HepG2 (cell line): ENCODE results near the gene IL6ST. TPM values are rescaled to one million over a fixed set of nuclear protein-coding genes. Genes with fewer than 3 reads are reported as not detected.

Source experiments
- ATM ChIP-seq: fragments of 450-650 bp; IDR thresholded peaks from 2 replicates; pipeline ENCODE4 v1.7.1; 2017; ENCODE audit warnings: mild to moderate bottlenecking, borderline replicate concordance
- GATAD2A ChIP-seq: IDR thresholded peaks from 2 replicates; pipeline ENCODE4 v1.6.1; 2016
- KLF11 ChIP-seq: IDR thresholded peaks from 2 replicates; pipeline ENCODE4 v1.6.1; 2016; ENCODE audit warnings: missing compliant biosample characterization
- MAFF ChIP-seq: IDR thresholded peaks from 2 replicates; pipeline ENCODE4 v1.6.1; 2011; ENCODE audit warnings: low read depth, low read length, improper control_type of control experiment
- MTF1 ChIP-seq: sonication (generic); formaldehyde crosslinking; IDR thresholded peaks from 2 replicates; pipeline ENCODE4 v1.5.0; 2020; ENCODE audit warnings: missing genetic modification reagents
- NFIC ChIP-seq: IDR thresholded peaks from 2 replicates; pipeline ENCODE4 v1.6.1; 2012; ENCODE audit warnings: mild to moderate bottlenecking, low read length, inconsistent platforms
- SMAD9 ChIP-seq: sonication (generic); formaldehyde crosslinking; IDR thresholded peaks from 2 replicates; pipeline ENCODE4 v1.5.1; 2020; ENCODE audit warnings: mild to moderate bottlenecking, missing genetic modification reagents
- SMC3 ChIP-seq: IDR thresholded peaks from 2 replicates; pipeline ENCODE4 v1.6.1; 2011; ENCODE audit warnings: low read length, improper control_type of control experiment
- SRSF1 ChIP-seq: fragments of 200-400 bp; formaldehyde crosslinking; optimal IDR thresholded peaks from 2 replicates; pipeline ENCODE3; 2017; ENCODE audit warnings: mild to moderate bottlenecking, low read depth, low read length, moderate library complexity
- ZBTB1 ChIP-seq: sonication (generic); formaldehyde crosslinking; IDR thresholded peaks from 2 replicates; pipeline ENCODE4 v1.4.0; 2020; ENCODE audit warnings: missing genetic modification reagents, borderline replicate concordance
- ZNF260 ChIP-seq: sonication (generic); formaldehyde crosslinking; IDR thresholded peaks from 2 replicates; pipeline ENCODE4 v1.4.0; 2020; ENCODE audit warnings: missing genetic modification reagents, low read depth, mild to moderate bottlenecking, borderline replicate concordance
- ZNF367 ChIP-seq: sonication (generic); formaldehyde crosslinking; IDR thresholded peaks from 2 replicates; pipeline ENCODE4 v1.4.0; 2020; ENCODE audit warnings: missing genetic modification reagents, borderline replicate concordance
- ZNF562 ChIP-seq: sonication (generic); formaldehyde crosslinking; IDR thresholded peaks from 2 replicates; pipeline ENCODE4 v1.8.0; 2022; ENCODE audit warnings: missing genetic modification reagents, borderline replicate concordance
- polyA plus RNA-seq, 8 experiments: library from polyadenylated mRNA; depleted of rRNA in 3 of 8; stranded (reverse) in 7 of 8; unstranded in 1 of 8; fragments of >200 nt; fragmentation: Illumina TruSeq in 4 of 8; extraction: Trizol in 4 of 8; gene quantifications; 2 replicates each; pipeline versions ENCODE4 v1.2.1 to v1.2.3, GENCODE V29; 2011 to 2016; ENCODE audit warnings: low read depth in 4 of 8, missing spikeins in 1 of 8, mixed read lengths in 1 of 8; ENCODE audit not compliant: insufficient read depth in 1 of 8
- total RNA-seq, 5 experiments: library from RNA; depleted of rRNA; stranded (reverse); fragments of >200 nt; fragmentation: Illumina TruSeq; extraction: Trizol; gene quantifications; 2 replicates each; pipeline ENCODE4 v1.2.3, GENCODE V29; 2016; ENCODE audit warnings: low read depth in 1 of 5
- TF ChIP-seq, protein P1 (sequence below), 2 experiments: sonication (generic) in 1 of 2; formaldehyde crosslinking in 1 of 2; IDR thresholded peaks; 2 replicates each; pipeline versions ENCODE4 v1.6.1 to v1.9.0; 2014 to 2022; ENCODE audit warnings: antibody characterized with exemption in 1 of 2, borderline replicate concordance in 1 of 2, inconsistent platforms in 1 of 2, low read depth in 1 of 2, missing genetic modification reagents in 1 of 2
- TF ChIP-seq, protein P2 (sequence below): sonication (generic); formaldehyde crosslinking; IDR thresholded peaks from 2 replicates; pipeline ENCODE4 v1.4.0; 2020; ENCODE audit warnings: missing genetic modification reagents; ENCODE audit errors: not compliant biosample characterization
- TF ChIP-seq, protein P3 (sequence below): sonication (generic); formaldehyde crosslinking; IDR thresholded peaks from 2 replicates; pipeline ENCODE4 v1.4.0; 2020; ENCODE audit warnings: missing genetic modification reagents
- TF ChIP-seq, protein P4 (sequence below): sonication (generic); formaldehyde crosslinking; IDR thresholded peaks from 2 replicates; pipeline ENCODE4 v1.5.1; 2020; ENCODE audit warnings: missing genetic modification reagents, mild to moderate bottlenecking, borderline replicate concordance

IL6ST gene
- total and polyA plus RNA-seq, 2 of the 13 experiments (the other 11 are each of a cell fraction or from before 2014, with no cell fraction given) = 66.6 to 166 TPM

DNA sequence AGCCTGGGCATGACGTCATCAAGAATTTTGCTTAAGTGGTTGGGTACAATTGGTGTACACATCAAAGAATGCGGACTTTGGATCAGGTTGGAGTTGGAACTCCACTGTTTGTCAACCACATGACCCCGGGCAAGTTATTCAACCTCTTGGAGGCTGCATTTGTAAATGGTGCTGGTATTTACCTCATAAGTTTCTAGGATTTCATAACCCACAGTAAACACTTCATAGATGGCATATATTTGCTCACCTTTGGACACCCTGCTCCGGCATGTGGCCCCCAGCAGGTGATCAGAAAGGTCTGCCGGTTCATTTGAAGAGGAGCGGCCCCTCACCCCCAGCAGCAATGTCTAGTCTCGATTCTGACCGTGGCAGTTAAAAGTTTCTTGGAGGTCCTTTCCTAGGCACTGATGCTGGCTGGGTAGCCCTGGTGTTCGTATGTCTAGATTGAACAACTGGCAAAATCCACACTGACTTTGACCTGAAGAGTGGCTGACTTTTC lies 60.6 kb downstream of the IL6ST start (continued):
- TF ChIP-seq, protein P1, sequence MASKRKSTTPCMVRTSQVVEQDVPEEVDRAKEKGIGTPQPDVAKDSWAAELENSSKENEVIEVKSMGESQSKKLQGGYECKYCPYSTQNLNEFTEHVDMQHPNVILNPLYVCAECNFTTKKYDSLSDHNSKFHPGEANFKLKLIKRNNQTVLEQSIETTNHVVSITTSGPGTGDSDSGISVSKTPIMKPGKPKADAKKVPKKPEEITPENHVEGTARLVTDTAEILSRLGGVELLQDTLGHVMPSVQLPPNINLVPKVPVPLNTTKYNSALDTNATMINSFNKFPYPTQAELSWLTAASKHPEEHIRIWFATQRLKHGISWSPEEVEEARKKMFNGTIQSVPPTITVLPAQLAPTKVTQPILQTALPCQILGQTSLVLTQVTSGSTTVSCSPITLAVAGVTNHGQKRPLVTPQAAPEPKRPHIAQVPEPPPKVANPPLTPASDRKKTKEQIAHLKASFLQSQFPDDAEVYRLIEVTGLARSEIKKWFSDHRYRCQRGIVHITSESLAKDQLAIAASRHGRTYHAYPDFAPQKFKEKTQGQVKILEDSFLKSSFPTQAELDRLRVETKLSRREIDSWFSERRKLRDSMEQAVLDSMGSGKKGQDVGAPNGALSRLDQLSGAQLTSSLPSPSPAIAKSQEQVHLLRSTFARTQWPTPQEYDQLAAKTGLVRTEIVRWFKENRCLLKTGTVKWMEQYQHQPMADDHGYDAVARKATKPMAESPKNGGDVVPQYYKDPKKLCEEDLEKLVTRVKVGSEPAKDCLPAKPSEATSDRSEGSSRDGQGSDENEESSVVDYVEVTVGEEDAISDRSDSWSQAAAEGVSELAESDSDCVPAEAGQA (IDR thresholded peaks at IDR 0.05; ENCODE audit: low read depth) = peak; percentile 66
- TF ChIP-seq, protein P1 (CRISPR knock-in tag; IDR thresholded peaks at IDR 0.05; ENCODE audit: borderline replicate concordance) = no peak
- TF ChIP-seq MAFF = 0 out of 2 replicates have a peak, but pooled peaks have one; percentile 14
- TF ChIP-seq NFIC = peak; percentile 99
- peak; percentile 52 for TF ChIP-seq SMC3
- TF ChIP-seq ZNF562 (CRISPR knock-in tag) = no peak
- TF ChIP-seq KLF11 = peak; percentile 55; the same call in 1 of the 2 replicates
- TF ChIP-seq, protein P2, sequence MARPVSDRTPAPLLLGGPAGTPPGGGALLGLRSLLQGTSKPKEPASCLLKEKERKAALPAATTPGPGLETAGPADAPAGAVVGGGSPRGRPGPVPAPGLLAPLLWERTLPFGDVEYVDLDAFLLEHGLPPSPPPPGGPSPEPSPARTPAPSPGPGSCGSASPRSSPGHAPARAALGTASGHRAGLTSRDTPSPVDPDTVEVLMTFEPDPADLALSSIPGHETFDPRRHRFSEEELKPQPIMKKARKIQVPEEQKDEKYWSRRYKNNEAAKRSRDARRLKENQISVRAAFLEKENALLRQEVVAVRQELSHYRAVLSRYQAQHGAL (CRISPR knock-in tag) = peak; percentile 71
- no peak for TF ChIP-seq ZNF260 (CRISPR knock-in tag)
- TF ChIP-seq ATM = peak; percentile 97; the same call in 1 of the 2 replicates
- TF ChIP-seq GATAD2A = peak; percentile 98
- TF ChIP-seq ZBTB1 = no peak
- TF ChIP-seq SMAD9 (CRISPR knock-in tag) = no peak
- no peak for TF ChIP-seq SRSF1
- TF ChIP-seq, protein P3, sequence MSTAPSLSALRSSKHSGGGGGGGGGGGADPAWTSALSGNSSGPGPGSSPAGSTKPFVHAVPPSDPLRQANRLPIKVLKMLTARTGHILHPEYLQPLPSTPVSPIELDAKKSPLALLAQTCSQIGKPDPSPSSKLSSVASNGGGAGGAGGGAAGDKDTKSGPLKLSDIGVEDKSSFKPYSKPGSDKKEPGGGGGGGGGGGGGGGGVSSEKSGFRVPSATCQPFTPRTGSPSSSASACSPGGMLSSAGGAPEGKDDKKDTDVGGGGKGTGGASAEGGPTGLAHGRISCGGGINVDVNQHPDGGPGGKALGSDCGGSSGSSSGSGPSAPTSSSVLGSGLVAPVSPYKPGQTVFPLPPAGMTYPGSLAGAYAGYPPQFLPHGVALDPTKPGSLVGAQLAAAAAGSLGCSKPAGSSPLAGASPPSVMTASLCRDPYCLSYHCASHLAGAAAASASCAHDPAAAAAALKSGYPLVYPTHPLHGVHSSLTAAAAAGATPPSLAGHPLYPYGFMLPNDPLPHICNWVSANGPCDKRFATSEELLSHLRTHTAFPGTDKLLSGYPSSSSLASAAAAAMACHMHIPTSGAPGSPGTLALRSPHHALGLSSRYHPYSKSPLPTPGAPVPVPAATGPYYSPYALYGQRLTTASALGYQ (CRISPR knock-in tag) = peak; percentile 99
- TF ChIP-seq, protein P4, sequence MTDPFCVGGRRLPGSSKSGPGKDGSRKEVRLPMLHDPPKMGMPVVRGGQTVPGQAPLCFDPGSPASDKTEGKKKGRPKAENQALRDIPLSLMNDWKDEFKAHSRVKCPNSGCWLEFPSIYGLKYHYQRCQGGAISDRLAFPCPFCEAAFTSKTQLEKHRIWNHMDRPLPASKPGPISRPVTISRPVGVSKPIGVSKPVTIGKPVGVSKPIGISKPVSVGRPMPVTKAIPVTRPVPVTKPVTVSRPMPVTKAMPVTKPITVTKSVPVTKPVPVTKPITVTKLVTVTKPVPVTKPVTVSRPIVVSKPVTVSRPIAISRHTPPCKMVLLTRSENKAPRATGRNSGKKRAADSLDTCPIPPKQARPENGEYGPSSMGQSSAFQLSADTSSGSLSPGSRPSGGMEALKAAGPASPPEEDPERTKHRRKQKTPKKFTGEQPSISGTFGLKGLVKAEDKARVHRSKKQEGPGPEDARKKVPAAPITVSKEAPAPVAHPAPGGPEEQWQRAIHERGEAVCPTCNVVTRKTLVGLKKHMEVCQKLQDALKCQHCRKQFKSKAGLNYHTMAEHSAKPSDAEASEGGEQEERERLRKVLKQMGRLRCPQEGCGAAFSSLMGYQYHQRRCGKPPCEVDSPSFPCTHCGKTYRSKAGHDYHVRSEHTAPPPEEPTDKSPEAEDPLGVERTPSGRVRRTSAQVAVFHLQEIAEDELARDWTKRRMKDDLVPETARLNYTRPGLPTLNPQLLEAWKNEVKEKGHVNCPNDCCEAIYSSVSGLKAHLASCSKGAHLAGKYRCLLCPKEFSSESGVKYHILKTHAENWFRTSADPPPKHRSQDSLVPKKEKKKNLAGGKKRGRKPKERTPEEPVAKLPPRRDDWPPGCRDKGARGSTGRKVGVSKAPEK = peak; percentile 62; the same call in 1 of the 2 replicates
- no peak for TF ChIP-seq MTF1 (CRISPR knock-in tag)
- TF ChIP-seq ZNF367 (CRISPR knock-in tag) = no peak
